ENCODE results near the gene ACTR3. TPM values are rescaled to one million over a fixed set of nuclear protein-coding genes. Genes with fewer than 3 reads are reported as not detected.

The ACTR3 gene
- total RNA-seq, 1 donor from 2014 or later: 255 TPM

DNA sequence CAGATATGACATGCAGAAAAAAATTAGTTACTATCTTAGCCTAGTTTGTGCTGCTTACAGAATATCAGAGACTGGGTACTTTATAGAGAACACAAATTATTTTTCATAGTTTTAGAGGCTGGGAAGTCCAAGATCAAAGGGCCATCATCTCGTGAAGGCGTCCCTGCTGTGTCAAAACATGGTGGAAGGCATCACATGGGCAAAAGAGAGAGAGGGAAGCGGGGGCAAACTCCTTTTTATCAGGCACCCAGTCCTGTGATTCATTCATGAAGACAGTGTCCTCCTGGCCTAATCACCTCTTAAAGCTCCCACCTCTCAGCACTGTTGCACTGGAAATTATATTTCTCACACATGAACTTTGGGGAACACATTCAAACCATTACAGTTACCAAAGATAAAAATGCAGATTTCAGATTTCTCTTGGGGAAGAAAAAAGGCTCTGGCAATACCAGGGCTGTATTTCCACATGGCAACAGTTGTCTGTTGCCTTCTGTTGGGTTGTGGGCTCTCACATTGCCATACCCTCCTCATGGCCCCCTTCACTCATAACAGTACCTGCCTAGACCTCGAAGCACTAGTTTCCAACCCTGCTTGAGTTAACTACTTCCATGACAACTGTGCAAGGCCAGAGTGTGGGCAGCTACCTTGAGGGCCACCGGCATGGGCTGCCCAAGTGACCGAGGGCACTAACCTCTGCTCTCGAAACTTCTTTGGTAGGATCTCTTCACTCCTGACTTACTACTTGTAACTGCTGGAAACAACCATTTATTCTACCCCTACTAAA, 2.7 kb upstream of the ACTR3 start:
- DNase-seq (ENCODE audit: low read depth): no peak
- no peak overlapping the region for H3K4me3 ChIP-seq (ENCODE audit: low read depth, low read length)
- TF ChIP-seq, protein P1, sequence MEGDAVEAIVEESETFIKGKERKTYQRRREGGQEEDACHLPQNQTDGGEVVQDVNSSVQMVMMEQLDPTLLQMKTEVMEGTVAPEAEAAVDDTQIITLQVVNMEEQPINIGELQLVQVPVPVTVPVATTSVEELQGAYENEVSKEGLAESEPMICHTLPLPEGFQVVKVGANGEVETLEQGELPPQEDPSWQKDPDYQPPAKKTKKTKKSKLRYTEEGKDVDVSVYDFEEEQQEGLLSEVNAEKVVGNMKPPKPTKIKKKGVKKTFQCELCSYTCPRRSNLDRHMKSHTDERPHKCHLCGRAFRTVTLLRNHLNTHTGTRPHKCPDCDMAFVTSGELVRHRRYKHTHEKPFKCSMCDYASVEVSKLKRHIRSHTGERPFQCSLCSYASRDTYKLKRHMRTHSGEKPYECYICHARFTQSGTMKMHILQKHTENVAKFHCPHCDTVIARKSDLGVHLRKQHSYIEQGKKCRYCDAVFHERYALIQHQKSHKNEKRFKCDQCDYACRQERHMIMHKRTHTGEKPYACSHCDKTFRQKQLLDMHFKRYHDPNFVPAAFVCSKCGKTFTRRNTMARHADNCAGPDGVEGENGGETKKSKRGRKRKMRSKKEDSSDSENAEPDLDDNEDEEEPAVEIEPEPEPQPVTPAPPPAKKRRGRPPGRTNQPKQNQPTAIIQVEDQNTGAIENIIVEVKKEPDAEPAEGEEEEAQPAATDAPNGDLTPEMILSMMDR (conservative IDR thresholded peaks at IDR 0.05; ENCODE audit: low read depth, low read length): no peak

DNA sequence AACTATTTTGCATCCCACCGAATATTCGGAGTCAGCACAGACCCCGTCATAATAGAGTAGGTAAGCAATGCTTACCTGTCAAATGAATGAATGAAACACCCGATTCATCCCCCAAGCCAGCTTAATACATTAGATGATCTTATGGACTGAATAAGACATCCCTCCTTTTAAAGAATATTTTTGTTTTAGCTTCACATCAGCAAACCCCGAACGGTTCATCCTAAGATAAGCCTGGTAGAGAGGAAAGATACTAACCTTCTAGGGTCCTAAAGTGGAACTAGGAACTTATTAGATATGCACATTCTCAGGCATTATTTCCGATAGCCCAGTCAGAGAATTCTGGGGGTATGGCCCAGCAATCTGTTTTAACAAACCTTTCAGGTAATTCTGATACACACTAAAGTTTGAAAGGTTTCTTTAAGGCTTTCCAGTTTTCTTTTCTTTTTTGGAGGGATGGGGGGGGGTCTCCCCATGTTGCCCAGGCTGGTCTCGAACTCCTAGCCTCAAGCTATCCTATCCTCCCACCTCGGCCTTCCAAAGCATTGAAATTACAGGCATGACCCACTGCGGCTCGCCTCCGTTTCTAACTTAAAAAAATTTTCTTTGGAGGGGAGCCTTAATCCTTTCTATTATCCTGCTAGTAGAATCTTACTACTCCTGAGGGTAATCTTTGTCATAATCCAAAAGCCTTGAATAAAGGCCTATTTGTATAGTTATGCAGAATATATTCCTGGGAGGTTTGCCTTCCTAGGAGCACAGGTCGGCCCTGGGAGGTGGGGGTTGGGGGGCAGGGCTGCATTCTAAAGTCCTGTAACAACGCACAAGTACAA, 1.0 kb upstream of the ACTR3 start:
- H3K4me3 ChIP-seq (ENCODE audit: low read depth, low read length): peak overlapping the region; percentile 95
- TF ChIP-seq, protein P1 (conservative IDR thresholded peaks at IDR 0.05; ENCODE audit: low read depth, low read length): no peak
- no peak for DNase-seq (ENCODE audit: low read depth)

DNA sequence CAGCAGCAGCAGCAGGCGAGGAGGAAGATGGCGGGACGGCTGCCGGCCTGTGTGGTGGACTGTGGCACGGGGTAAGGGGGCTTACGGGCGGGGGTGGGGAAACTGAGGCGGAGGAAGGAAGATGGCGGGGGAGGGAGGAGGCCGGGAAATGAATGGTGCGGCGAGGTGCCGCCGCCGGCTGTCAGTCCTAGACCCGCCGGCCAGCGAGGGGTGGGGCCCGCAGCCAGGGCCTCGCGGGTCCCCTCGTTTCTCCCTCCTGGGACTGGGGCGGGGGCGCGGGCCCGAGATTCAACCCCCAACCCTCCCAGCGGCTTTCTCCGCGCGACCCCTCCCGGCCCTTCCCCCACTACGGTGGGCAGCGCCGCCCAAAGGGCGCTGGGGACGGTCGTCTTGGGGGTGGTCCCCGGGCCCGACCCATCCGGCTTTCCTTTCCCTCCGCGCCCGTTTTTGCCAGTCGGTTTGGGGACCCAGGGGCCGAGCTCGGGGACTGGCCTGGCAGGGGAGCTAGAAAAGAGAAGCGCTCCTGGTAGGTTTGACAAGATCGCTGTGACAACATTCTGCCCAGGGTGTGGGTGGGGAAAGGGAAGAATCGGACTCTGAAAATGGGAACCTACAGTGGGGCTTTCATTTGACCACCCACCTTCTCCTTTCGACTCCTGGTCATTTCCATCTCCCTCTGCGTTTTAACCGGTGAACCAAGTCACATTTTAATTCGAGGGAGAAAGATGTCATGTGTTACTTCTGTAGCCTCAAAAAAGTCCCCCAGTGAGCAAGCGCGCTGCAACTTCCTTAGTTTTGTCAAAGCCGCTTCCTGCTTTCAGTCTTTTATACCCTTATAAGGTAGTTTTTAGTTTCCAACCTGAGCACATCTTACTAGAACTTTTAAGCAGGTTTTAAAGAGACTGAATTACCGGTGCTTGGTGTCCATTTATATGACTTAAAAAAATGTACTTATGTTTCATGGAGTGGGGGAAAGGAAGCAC, 655 bp downstream of the ACTR3 start:
- TF ChIP-seq, protein P1 (conservative IDR thresholded peaks at IDR 0.05; ENCODE audit: low read depth, low read length): no peak
- peak; percentile 63 for DNase-seq (ENCODE audit: low read depth)
- peak overlapping the region; percentile 95 for H3K4me3 ChIP-seq (ENCODE audit: low read depth, low read length)

DNA sequence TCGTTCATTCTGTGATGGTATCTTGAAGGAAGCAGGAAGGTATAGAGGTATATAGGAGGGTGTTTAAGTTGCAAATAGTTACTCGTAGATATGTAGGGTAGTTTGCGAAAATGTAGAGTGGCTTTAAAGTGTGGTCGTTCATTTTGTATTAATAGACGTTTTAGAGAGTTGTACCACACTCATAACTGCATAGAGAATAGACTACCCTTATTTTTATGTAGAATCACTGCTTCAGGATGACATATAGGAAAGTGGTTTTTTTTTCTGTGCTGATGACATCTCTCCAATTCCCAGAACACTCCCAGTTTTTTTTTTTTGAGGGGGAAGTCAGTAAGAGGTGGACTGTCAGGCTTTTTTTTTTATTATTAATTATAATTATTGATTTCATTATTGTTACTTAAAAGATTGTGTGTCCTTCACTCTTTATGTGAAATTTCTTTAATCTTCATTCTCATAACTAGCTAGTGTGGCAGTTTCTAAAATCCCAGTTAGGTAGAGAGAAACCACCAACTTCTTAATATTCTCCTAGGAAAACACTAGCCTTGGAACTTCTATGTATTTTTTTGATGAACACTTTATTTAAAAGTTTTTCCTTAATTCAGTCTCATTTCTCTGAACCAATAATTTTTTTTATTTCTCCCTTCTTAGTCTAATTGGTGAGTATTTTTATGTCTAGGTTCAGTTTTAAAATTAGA, 1.5 kb downstream of the ACTR3 start:
- TF ChIP-seq, protein P1 (conservative IDR thresholded peaks at IDR 0.05; ENCODE audit: low read depth, low read length): no peak
- no peak for DNase-seq (ENCODE audit: low read depth)
- peak overlapping the region; percentile 95 for H3K4me3 ChIP-seq (ENCODE audit: low read depth, low read length)

DNA sequence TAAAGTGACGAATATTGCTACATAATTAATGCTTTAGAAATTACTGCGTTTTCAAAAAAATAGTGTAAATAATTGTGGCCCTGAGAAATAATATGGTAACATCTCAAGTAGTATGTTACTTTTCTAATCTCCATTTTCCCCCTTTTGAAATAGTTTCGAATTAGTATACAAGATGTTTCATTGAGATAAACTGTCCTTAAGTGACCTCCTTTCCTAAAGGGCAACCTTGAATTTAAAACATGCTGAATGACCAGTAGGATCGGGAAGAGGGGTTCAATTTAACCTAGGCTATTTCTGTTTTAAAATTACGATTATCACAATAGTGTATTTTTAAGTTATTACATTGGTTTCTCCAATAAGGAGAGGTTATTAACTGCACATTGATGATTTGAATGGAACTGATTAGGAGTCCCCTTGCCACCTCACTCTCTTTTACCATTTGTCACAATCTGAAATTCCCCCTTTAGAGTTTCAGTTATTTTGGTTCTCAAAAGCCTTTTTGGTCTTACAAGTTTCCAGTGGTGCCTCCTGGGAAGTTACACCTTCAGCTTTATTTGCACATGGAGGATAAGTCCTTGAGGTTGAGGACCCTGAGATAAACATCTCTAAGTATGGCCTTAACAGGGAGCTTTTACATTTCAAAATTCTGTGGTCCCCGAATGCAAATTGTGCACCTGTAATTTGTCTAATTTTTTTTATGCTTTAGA, 2.3 kb downstream of the ACTR3 start:
- no peak for DNase-seq (ENCODE audit: low read depth)
- TF ChIP-seq, protein P1 (conservative IDR thresholded peaks at IDR 0.05; ENCODE audit: low read depth, low read length): no peak
- H3K4me3 ChIP-seq (ENCODE audit: low read depth, low read length): peak overlapping the region; percentile 95

All from epithelial cell of proximal tubule (primary cell).